PC-9 (cell line): ENCODE data around the gene ATAD3A.
"Not testable (repeated sequence)": the region's sequence is repeated elsewhere in the genome, so short reads cannot be mapped to it uniquely, and the experiment has no call there.

Experiments
- EZH2 ChIP-seq: fragments of 200-600 bp; sonication (generic); IDR thresholded peaks from 2 replicates; pipeline ENCODE4 v1.8.0; 2017; ENCODE audit warnings: antibody characterized with exemption, low read depth
- TF ChIP-seq, protein P1 (sequence below): fragments of 200-600 bp; sonication (generic); conservative IDR thresholded peaks from 2 replicates; pipeline ENCODE4 v1.6.1; 2017; ENCODE audit warnings: mixed run types, antibody characterized with exemption, mild to moderate bottlenecking, moderate library complexity

DNA sequence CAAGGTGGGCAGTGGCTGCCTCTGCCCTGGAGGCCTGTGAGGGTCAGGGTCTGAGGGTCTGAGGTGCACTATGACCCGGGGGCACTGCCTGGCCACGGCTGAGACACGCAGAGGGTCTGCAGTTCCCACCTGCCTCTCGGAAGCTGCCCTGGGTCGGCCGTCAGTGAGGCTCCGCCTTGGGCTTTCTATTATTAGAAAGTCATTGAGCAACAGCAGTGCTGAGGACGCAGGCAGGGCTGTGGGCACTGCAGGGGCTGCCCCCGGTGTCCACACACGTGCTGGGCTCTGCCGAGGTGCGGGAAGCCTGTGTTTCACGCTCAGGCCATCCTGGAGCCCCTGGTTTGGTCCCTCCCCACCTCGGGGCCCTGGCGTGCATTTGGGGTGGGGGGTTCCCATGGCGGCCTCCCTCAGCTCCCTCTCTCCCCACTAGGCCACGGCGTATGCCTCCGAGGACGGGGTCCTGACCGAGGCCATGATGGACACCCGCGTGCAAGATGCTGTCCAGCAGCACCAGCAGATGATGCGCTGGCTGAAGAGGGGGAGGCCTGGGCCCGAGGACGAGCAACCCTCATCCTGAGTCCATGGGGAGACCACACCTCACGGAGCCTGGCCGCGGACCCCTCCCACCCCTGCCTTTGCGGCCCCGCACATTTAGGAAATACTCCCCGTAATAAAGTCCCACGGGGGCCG, 3.0 kb upstream of the ATAD3A start:
- TF ChIP-seq, protein P1, sequence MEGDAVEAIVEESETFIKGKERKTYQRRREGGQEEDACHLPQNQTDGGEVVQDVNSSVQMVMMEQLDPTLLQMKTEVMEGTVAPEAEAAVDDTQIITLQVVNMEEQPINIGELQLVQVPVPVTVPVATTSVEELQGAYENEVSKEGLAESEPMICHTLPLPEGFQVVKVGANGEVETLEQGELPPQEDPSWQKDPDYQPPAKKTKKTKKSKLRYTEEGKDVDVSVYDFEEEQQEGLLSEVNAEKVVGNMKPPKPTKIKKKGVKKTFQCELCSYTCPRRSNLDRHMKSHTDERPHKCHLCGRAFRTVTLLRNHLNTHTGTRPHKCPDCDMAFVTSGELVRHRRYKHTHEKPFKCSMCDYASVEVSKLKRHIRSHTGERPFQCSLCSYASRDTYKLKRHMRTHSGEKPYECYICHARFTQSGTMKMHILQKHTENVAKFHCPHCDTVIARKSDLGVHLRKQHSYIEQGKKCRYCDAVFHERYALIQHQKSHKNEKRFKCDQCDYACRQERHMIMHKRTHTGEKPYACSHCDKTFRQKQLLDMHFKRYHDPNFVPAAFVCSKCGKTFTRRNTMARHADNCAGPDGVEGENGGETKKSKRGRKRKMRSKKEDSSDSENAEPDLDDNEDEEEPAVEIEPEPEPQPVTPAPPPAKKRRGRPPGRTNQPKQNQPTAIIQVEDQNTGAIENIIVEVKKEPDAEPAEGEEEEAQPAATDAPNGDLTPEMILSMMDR, result not testable (repeated sequence)
- not testable (repeated sequence) for TF ChIP-seq EZH2
